ENCODE measurements around the gene SORCS2. TPM values are rescaled to one million over a fixed set of nuclear protein-coding genes. Genes with fewer than 3 reads are reported as not detected.

The SORCS2 gene
- total and polyA plus RNA-seq, 2 experiments from 2014 or later, result 0.92 to 6.9 TPM

DNA sequence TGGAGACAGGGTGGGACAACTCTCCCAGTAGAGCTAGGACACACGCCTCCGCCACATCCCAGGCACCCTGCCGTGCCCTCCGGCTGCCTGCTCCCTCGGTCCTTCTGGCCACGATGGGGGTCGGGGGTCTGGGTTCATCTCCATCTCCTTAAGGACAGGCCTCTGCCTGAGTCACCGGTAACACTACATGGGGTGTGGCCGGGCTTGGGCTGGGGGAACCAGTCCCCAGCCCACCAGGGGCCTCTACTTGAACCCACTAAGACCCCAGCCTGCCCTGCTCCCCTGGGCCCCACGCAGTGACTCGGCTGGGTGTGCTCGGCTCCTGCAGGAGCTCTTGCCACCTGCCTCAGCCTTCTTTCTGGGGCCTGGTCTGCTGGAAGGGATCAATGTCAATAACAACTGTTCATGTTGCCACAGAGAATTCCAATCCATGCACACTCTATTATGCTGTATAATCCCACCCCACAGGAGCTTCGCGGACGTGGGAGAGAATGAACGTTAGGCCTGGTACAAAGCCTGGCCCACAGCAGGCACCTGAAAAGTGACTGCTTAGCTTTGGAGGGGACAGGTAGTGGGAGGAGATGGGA is 420.1 kb downstream of the SORCS2 start:
- H3K9me3 ChIP-seq (ENCODE audit: low read depth), result no peaks in the 10 kb centered on the region
- H3K27me3 ChIP-seq, result peaks cover 3% of the 10 kb centered on the region
- H3K4me1 ChIP-seq (ENCODE audit: low read depth), result no peaks in the 10 kb centered on the region
- DNase-seq (ENCODE audit: low read depth in 1 of 2, low spot score in 1 of 2), result no peak
- H3K36me3 ChIP-seq, result no peaks in the 10 kb centered on the region
- H3K4me3 ChIP-seq, result no peak overlapping the region
- TF ChIP-seq, protein P1, sequence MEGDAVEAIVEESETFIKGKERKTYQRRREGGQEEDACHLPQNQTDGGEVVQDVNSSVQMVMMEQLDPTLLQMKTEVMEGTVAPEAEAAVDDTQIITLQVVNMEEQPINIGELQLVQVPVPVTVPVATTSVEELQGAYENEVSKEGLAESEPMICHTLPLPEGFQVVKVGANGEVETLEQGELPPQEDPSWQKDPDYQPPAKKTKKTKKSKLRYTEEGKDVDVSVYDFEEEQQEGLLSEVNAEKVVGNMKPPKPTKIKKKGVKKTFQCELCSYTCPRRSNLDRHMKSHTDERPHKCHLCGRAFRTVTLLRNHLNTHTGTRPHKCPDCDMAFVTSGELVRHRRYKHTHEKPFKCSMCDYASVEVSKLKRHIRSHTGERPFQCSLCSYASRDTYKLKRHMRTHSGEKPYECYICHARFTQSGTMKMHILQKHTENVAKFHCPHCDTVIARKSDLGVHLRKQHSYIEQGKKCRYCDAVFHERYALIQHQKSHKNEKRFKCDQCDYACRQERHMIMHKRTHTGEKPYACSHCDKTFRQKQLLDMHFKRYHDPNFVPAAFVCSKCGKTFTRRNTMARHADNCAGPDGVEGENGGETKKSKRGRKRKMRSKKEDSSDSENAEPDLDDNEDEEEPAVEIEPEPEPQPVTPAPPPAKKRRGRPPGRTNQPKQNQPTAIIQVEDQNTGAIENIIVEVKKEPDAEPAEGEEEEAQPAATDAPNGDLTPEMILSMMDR (IDR thresholded peaks at IDR 0.05; ENCODE audit: low read depth, low read length), result no peak
- H3K27ac ChIP-seq, result no peak overlapping the region

DNA sequence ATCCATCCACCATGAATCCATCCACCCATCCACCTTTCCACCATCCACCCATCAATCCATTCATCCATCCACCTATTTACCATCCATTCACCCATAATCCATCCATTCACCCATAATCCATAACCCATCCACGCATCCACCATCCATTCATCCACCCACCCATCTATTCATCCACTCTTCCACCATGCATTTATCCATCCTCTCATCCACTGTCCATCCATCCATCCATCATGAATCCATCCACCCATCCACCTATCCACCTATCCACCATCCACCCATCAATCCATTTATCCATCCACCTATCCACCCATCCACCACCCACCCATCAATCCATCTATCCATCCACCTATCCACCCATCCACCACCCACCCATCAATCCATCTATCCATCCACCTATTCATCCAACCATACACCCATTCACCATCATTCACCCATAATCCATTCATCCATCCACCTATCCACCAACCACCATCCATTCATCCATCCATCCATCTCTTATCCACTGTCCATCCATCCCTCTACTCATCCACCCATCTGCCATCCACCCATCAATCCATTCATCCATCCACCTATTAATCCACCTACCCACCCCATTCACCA is 422.1 kb downstream of the SORCS2 start:
- Histone ChIP-seq H3K27ac (no peak overlapping the region), H3K4me1 (ENCODE audit: low read depth) (no peaks in the 10 kb centered on the region), H3K27me3 (peaks cover 3% of the 10 kb centered on the region), H3K36me3 (no peaks in the 10 kb centered on the region), H3K9me3 (ENCODE audit: low read depth) (no peaks in the 10 kb centered on the region), H3K4me3 (no peak overlapping the region)
- TF ChIP-seq, protein P1 (IDR thresholded peaks at IDR 0.05; ENCODE audit: low read depth, low read length), result no peak
- no peak for DNase-seq (ENCODE audit: low read depth in 1 of 2, low spot score in 1 of 2)

DNA sequence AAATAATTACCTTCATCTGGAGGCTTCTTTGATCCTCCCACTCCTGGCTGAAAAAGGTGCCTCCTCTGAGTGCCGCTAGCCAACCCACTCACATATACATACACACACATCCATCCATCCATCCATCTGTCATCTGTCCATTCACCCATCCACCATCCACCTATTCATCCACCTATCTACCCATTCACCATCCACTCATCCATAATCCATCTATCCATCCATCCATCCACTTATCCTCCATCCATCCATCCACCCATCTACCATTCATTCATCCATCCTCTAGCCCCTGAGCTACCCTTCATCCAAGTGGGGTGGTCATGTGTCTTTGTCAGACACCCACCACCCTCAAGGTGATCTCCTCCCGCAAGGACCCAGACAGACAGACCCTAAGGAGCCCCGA is 423.9 kb downstream of the SORCS2 start:
- TF ChIP-seq, protein P1 (IDR thresholded peaks at IDR 0.05; ENCODE audit: low read depth, low read length), result no peak
- no peaks in the 10 kb centered on the region for H3K4me1 ChIP-seq (ENCODE audit: low read depth)
- H3K9me3 ChIP-seq (ENCODE audit: low read depth), result no peaks in the 10 kb centered on the region
- no peaks in the 10 kb centered on the region for H3K36me3 ChIP-seq
- no peak for DNase-seq (ENCODE audit: low read depth in 1 of 2, low spot score in 1 of 2)
- no peak overlapping the region for H3K4me3 ChIP-seq
- H3K27ac ChIP-seq, result no peak overlapping the region
- peaks cover 3% of the 10 kb centered on the region for H3K27me3 ChIP-seq

DNA sequence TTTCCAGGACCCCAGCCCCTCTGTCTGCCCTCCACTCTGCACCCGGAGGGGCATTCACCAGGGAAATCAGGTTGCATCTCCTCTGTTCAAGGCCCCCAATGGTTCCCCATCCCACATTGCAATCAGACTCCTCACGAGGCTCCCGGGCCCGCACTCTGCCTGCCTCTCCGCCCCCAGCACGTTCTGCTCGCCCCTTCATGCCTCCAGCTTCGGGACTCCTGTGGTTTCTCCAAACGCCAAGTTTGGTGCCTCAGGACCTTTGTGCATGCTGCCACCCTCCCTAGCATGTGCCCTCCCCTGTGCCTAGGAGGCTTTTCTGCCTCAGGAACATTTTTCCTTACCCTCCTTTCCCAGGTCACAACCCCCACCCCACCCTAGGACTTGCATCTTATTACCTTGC is 426.0 kb downstream of the SORCS2 start:
- DNase-seq (ENCODE audit: low read depth in 1 of 2, low spot score in 1 of 2), result no peak
- Histone ChIP-seq H3K9me3 (ENCODE audit: low read depth) (no peaks in the 10 kb centered on the region), H3K4me1 (ENCODE audit: low read depth) (no peaks in the 10 kb centered on the region), H3K36me3 (no peaks in the 10 kb centered on the region), H3K27ac (no peak overlapping the region), H3K27me3 (peaks cover 3% of the 10 kb centered on the region), H3K4me3 (no peak overlapping the region)
- TF ChIP-seq, protein P1 (IDR thresholded peaks at IDR 0.05; ENCODE audit: low read depth, low read length), result no peak

DNA sequence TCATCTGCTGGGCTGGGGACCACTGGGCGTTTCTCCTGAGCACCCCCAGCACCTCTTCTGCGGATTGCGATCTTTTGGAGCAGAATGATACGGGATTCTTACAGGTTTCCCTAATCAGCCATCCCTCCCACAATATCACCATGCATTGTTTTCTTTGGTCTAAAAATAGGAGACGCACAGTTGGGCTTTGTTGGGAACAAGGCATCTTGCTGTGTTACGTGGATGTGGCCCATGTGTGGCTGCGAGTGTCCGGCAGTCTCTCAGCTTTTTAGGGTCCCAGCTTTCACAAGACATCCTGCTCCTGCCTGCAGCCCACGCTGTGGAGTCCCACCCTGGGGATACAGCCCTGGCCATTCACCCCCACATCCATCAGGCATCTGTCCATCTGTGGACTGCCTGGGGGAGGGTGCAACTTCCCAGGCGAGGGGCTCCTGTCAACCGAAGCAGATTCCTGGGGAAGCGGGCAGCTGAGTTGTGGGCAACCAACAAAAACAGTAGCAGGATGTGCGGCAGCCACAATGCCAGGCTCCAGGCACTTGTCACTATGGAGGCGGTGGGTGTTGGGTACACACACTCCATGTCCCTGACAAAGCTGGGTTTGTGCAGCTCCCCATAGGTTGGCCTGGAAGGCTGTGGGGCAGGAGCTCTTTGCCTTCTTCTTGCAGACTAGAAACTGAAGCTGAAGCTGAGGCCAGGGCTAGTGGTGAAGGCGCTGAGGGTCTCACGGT is 427.9 kb downstream of the SORCS2 start:
- Histone ChIP-seq H3K36me3 (no peaks in the 10 kb centered on the region), H3K4me3 (no peak overlapping the region), H3K27me3 (peaks cover 6% of the 10 kb centered on the region), H3K9me3 (ENCODE audit: low read depth) (no peaks in the 10 kb centered on the region), H3K4me1 (ENCODE audit: low read depth) (no peaks in the 10 kb centered on the region), H3K27ac (no peak overlapping the region)
- DNase-seq (ENCODE audit: low read depth in 1 of 2, low spot score in 1 of 2), result no peak
- TF ChIP-seq, protein P1 (IDR thresholded peaks at IDR 0.05; ENCODE audit: low read depth, low read length), result no peak

Measured in cardiac muscle cell (in vitro differentiated cells and primary cell).